SK-N-SH (cell line): ENCODE results near the gene GRK1.

Experiments
- CTCF ChIP-seq: fragments of 200-600 bp; sonication (generic); IDR thresholded peaks from 2 replicates; pipeline ENCODE4 v1.6.1; 2017; ENCODE audit warnings: antibody characterized with exemption, mild to moderate bottlenecking, moderate library complexity
- EP300 ChIP-seq, 2 experiments: IDR thresholded peaks; 2 replicates each; pipeline versions ENCODE4 v1.4.0 to v1.6.1; 2012; ENCODE audit warnings: borderline replicate concordance in 1 of 2, low read depth in 1 of 2, low read length in 1 of 2
- RCOR1 ChIP-seq: fragments of 150-350 bp; IDR thresholded peaks from 2 replicates; pipeline ENCODE4 v1.6.1; 2017; ENCODE audit warnings: antibody characterized with exemption, low read length
- REST ChIP-seq: IDR thresholded peaks from 2 replicates; pipeline ENCODE4 v1.6.1; 2012; ENCODE audit warnings: mild to moderate bottlenecking, low read depth, low read length, moderate library complexity
- SIN3A ChIP-seq: IDR thresholded peaks from 2 replicates; pipeline ENCODE4 v1.6.1; 2012; ENCODE audit warnings: low read depth, mild to moderate bottlenecking, low read length, moderate library complexity, borderline replicate concordance

GRCh38 chr13:113743366-113744195 is 76.6 kb downstream of the GRK1 start:
- TF ChIP-seq EP300 (IDR thresholded peaks at IDR 0.05; ENCODE audit: borderline replicate concordance in 1 of 2, low read depth in 1 of 2, low read length in 1 of 2) (no peak), CTCF (no peak), RCOR1 (no peak), SIN3A (no peak), REST (no peak)
